Measurements from ENCODE around the gene SP140. TPM values are rescaled to one million over a fixed set of nuclear protein-coding genes. Genes with fewer than 3 reads are reported as not detected.

Gene SP140
- total and polyA plus RNA-seq, 10 of the 15 experiments (the other 5 are each of a cell fraction or from before 2014, with no cell fraction given), result 61.7 to 164 (median 90.7) TPM

DNA sequence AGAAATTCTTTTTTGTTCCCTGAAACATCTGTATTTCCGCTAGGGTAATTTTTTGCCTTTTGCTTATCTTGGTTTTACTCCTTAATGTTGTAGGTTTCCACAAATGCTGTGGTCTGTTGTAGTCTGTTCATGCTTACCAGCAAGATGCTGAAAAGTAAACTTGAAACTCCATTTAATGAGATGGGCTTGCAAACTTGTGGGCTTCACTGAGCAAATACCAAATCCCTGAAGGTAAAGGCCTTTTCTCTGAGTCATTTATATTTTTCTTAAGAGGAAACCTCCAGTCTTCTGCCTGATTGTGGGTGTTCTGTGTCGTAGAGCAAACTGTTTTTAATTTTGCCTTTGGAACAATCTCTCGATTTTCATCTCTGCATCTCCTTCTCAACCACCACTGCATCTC lies 9.3 kb downstream of the SP140 start (continued):
- TF ChIP-seq ZNF24 (IDR thresholded peaks at IDR 0.05) (no peak), MTA3 (IDR thresholded peaks at IDR 0.05; ENCODE audit: borderline replicate concordance, low read length) (peak; percentile 63; the same call in 1 of the 2 replicates), IKZF1 (conservative IDR thresholded peaks at IDR 0.05) (peak; percentile 73), DPF2 (IDR thresholded peaks at IDR 0.05) (peak; percentile 78), BACH1 (IDR thresholded peaks at IDR 0.05; ENCODE audit: borderline replicate concordance) (peak; percentile 22; the same call in 1 of the 2 replicates), EP300 (IDR thresholded peaks at IDR 0.05; ENCODE audit: borderline replicate concordance in 1 of 2, control insufficient read depth in 1 of 2, low read depth in 2 of 2, low read length in 2 of 2) (peak in 1 of 2 experiments; percentile 69; a peak in 1 of 4 replicates), ZNF622 (IDR thresholded peaks at IDR 0.05) (no peak), WRNIP1 (IDR thresholded peaks at IDR 0.05; ENCODE audit: borderline replicate concordance, low read depth, low read length) (no peak), ATF7 (IDR thresholded peaks at IDR 0.05; ENCODE audit: low read depth) (no peak), SMC3 (IDR thresholded peaks at IDR 0.05; ENCODE audit: borderline replicate concordance, low read length) (no peak; the same call in 1 of the 2 replicates)
- TF ChIP-seq, protein P1, sequence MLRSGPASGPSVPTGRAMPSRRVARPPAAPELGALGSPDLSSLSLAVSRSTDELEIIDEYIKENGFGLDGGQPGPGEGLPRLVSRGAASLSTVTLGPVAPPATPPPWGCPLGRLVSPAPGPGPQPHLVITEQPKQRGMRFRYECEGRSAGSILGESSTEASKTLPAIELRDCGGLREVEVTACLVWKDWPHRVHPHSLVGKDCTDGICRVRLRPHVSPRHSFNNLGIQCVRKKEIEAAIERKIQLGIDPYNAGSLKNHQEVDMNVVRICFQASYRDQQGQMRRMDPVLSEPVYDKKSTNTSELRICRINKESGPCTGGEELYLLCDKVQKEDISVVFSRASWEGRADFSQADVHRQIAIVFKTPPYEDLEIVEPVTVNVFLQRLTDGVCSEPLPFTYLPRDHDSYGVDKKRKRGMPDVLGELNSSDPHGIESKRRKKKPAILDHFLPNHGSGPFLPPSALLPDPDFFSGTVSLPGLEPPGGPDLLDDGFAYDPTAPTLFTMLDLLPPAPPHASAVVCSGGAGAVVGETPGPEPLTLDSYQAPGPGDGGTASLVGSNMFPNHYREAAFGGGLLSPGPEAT (IDR thresholded peaks at IDR 0.05; ENCODE audit: low read depth), result peak; percentile 46; the same call in 1 of the 2 replicates
- TF ChIP-seq, protein P2, sequence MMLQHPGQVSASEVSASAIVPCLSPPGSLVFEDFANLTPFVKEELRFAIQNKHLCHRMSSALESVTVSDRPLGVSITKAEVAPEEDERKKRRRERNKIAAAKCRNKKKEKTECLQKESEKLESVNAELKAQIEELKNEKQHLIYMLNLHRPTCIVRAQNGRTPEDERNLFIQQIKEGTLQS (IDR thresholded peaks at IDR 0.05; ENCODE audit: borderline replicate concordance, extremely low read depth, low read depth, low read length), result no peak
- TF ChIP-seq, protein P3, sequence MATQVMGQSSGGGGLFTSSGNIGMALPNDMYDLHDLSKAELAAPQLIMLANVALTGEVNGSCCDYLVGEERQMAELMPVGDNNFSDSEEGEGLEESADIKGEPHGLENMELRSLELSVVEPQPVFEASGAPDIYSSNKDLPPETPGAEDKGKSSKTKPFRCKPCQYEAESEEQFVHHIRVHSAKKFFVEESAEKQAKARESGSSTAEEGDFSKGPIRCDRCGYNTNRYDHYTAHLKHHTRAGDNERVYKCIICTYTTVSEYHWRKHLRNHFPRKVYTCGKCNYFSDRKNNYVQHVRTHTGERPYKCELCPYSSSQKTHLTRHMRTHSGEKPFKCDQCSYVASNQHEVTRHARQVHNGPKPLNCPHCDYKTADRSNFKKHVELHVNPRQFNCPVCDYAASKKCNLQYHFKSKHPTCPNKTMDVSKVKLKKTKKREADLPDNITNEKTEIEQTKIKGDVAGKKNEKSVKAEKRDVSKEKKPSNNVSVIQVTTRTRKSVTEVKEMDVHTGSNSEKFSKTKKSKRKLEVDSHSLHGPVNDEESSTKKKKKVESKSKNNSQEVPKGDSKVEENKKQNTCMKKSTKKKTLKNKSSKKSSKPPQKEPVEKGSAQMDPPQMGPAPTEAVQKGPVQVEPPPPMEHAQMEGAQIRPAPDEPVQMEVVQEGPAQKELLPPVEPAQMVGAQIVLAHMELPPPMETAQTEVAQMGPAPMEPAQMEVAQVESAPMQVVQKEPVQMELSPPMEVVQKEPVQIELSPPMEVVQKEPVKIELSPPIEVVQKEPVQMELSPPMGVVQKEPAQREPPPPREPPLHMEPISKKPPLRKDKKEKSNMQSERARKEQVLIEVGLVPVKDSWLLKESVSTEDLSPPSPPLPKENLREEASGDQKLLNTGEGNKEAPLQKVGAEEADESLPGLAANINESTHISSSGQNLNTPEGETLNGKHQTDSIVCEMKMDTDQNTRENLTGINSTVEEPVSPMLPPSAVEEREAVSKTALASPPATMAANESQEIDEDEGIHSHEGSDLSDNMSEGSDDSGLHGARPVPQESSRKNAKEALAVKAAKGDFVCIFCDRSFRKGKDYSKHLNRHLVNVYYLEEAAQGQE (IDR thresholded peaks at IDR 0.05; ENCODE audit: low read depth, low read length), result no peak
- TF ChIP-seq, protein P4, sequence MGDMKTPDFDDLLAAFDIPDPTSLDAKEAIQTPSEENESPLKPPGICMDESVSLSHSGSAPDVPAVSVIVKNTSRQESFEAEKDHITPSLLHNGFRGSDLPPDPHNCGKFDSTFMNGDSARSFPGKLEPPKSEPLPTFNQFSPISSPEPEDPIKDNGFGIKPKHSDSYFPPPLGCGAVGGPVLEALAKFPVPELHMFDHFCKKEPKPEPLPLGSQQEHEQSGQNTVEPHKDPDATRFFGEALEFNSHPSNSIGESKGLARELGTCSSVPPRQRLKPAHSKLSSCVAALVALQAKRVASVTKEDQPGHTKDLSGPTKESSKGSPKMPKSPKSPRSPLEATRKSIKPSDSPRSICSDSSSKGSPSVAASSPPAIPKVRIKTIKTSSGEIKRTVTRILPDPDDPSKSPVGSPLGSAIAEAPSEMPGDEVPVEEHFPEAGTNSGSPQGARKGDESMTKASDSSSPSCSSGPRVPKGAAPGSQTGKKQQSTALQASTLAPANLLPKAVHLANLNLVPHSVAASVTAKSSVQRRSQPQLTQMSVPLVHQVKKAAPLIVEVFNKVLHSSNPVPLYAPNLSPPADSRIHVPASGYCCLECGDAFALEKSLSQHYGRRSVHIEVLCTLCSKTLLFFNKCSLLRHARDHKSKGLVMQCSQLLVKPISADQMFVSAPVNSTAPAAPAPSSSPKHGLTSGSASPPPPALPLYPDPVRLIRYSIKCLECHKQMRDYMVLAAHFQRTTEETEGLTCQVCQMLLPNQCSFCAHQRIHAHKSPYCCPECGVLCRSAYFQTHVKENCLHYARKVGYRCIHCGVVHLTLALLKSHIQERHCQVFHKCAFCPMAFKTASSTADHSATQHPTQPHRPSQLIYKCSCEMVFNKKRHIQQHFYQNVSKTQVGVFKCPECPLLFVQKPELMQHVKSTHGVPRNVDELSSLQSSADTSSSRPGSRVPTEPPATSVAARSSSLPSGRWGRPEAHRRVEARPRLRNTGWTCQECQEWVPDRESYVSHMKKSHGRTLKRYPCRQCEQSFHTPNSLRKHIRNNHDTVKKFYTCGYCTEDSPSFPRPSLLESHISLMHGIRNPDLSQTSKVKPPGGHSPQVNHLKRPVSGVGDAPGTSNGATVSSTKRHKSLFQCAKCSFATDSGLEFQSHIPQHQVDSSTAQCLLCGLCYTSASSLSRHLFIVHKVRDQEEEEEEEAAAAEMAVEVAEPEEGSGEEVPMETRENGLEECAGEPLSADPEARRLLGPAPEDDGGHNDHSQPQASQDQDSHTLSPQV (IDR thresholded peaks at IDR 0.05), result no peak
- TF ChIP-seq, protein P5, sequence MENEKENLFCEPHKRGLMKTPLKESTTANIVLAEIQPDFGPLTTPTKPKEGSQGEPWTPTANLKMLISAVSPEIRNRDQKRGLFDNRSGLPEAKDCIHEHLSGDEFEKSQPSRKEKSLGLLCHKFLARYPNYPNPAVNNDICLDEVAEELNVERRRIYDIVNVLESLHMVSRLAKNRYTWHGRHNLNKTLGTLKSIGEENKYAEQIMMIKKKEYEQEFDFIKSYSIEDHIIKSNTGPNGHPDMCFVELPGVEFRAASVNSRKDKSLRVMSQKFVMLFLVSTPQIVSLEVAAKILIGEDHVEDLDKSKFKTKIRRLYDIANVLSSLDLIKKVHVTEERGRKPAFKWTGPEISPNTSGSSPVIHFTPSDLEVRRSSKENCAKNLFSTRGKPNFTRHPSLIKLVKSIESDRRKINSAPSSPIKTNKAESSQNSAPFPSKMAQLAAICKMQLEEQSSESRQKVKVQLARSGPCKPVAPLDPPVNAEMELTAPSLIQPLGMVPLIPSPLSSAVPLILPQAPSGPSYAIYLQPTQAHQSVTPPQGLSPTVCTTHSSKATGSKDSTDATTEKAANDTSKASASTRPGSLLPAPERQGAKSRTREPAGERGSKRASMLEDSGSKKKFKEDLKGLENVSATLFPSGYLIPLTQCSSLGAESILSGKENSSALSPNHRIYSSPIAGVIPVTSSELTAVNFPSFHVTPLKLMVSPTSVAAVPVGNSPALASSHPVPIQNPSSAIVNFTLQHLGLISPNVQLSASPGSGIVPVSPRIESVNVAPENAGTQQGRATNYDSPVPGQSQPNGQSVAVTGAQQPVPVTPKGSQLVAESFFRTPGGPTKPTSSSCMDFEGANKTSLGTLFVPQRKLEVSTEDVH (IDR thresholded peaks at IDR 0.05; ENCODE audit: low read depth, partially characterized antibody), result no peak
- TF ChIP-seq, protein P6, sequence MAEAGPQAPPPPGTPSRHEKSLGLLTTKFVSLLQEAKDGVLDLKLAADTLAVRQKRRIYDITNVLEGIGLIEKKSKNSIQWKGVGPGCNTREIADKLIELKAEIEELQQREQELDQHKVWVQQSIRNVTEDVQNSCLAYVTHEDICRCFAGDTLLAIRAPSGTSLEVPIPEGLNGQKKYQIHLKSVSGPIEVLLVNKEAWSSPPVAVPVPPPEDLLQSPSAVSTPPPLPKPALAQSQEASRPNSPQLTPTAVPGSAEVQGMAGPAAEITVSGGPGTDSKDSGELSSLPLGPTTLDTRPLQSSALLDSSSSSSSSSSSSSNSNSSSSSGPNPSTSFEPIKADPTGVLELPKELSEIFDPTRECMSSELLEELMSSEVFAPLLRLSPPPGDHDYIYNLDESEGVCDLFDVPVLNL (IDR thresholded peaks at IDR 0.05; ENCODE audit: low read depth, low read length), result no peak

Measured in GM12878 (cell line).